Measurements from ENCODE around the gene LMNTD2.

Gene LMNTD2

GRCh38 chr11:514606-515005, 45.9 kb downstream of the LMNTD2 start:
- H3K4me3 ChIP-seq (replicated peaks; ENCODE audit: low read depth, low read length) = no peak overlapping the region
- TF ChIP-seq, protein P1, sequence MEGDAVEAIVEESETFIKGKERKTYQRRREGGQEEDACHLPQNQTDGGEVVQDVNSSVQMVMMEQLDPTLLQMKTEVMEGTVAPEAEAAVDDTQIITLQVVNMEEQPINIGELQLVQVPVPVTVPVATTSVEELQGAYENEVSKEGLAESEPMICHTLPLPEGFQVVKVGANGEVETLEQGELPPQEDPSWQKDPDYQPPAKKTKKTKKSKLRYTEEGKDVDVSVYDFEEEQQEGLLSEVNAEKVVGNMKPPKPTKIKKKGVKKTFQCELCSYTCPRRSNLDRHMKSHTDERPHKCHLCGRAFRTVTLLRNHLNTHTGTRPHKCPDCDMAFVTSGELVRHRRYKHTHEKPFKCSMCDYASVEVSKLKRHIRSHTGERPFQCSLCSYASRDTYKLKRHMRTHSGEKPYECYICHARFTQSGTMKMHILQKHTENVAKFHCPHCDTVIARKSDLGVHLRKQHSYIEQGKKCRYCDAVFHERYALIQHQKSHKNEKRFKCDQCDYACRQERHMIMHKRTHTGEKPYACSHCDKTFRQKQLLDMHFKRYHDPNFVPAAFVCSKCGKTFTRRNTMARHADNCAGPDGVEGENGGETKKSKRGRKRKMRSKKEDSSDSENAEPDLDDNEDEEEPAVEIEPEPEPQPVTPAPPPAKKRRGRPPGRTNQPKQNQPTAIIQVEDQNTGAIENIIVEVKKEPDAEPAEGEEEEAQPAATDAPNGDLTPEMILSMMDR (IDR thresholded peaks at IDR 0.05; ENCODE audit: low read depth, low read length, missing control alignments) = no peak
- no peak for DNase-seq (ENCODE audit: extremely low read depth, low read depth)

DNA sequence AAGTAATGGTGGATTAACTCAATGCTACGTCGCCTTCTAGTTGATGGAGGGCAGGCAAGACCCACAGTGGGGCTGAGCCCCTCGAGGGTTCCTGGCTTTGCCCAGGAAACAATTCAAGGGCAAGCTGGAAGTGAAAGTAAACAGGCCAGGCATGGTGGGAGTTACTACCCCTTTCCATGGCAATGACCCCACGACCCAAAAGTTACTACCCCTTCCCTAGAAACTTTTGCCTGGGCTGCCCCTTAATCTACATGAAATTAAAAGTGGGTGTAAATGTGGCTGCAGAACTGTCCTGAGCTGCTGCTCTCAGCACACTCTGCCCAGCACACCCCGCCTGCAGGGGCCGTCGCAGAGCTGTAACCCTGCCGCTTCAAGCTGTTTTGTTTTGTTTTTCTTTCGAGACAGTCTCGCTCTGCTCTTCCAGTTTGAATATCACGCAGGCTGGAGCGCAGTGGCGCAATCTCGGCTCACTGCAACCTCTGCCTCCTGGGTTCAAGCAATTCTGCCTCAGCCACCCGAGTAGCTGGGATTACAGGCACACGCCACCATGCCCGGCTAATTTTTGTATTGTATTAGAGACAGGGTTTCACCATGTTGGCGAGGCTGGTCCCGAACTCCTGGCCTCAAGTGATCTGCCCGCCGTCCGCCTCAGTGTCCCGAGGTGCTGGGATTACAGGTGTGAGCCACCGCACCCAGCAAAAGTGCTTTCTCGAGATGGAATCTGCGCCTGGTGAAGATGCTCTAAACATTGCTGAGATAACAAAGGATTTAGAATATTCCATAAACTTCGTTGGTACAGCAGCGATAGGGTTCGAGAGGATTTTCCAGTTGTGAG, 47.6 kb downstream of the LMNTD2 start:
- TF ChIP-seq, protein P1 (IDR thresholded peaks at IDR 0.05; ENCODE audit: low read depth, low read length, missing control alignments) = no peak
- DNase-seq (ENCODE audit: extremely low read depth, low read depth) = no peak
- no peak overlapping the region for H3K4me3 ChIP-seq (replicated peaks; ENCODE audit: low read depth, low read length)

GRCh38 chr11:508956-509355, 51.6 kb downstream of the LMNTD2 start:
- no peak for DNase-seq (ENCODE audit: extremely low read depth, low read depth)
- H3K4me3 ChIP-seq (replicated peaks; ENCODE audit: low read depth, low read length) = no peak overlapping the region
- TF ChIP-seq, protein P1 (IDR thresholded peaks at IDR 0.05; ENCODE audit: low read depth, low read length, missing control alignments) = no peak

- TF ChIP-seq, protein P1 (IDR thresholded peaks at IDR 0.05; ENCODE audit: low read depth, low read length, missing control alignments) = no peak
- peak overlapping the region; percentile 83 for H3K4me3 ChIP-seq (replicated peaks; ENCODE audit: low read depth, low read length)
- no peak for DNase-seq (ENCODE audit: extremely low read depth, low read depth)
Measured at GRCh38 chr11:507727-508515, 52.6 kb downstream of the LMNTD2 start.

GRCh38 chr11:506995-507726, 53.4 kb downstream of the LMNTD2 start, which contains the start of gene RNH1:
Gene RNH1, minus strand, starts transcription at chr11:507242. Its CDS starts 5,080 bp downstream, at chr11:502162.
- peak within 1 kb of the TSS; percentile 83 for H3K4me3 ChIP-seq (replicated peaks; ENCODE audit: low read depth, low read length)
- peak; percentile 59 for DNase-seq (ENCODE audit: extremely low read depth, low read depth)
- TF ChIP-seq, protein P1 (IDR thresholded peaks at IDR 0.05; ENCODE audit: low read depth, low read length, missing control alignments) = no peak

GRCh38 chr11:506238-506994, 54.1 kb downstream of the LMNTD2 start:
- peak overlapping the region; percentile 83 for H3K4me3 ChIP-seq (replicated peaks; ENCODE audit: low read depth, low read length)
- DNase-seq (ENCODE audit: extremely low read depth, low read depth) = peak; percentile 91
- TF ChIP-seq, protein P1 (IDR thresholded peaks at IDR 0.05; ENCODE audit: low read depth, low read length, missing control alignments) = no peak

Data from HFF-Myc (cell line).